Activated naive CD4-positive, alpha-beta T cell treated with Interleukin-2 at 50 U/mL for 16 hours (primary cell): ENCODE data around the gene FAM184A.

Experiments
- DNase-seq: peaks from one replicate; pipeline ENCODE4 v3.0.0-alpha.2; 2020

FAM184A gene

DNA sequence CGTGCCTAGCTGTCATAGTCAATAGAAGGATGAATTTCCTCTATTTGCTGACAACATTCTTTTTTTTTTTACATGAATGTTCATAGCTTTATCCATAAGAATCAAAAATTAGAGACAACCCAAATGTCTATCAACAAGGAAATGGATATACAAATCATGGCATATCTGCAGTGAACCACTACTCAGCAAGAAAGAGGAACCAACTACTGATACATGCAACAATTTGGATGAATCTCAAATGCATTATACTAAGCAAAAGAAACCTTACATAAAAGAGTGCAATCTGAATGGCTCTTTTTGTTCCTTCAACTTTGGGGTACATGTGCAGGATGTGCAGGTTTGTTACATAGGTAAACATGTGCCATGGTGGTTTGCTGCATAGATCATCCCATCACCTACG is 125.8 kb downstream of the FAM184A start:
- DNase-seq: no peak

DNA sequence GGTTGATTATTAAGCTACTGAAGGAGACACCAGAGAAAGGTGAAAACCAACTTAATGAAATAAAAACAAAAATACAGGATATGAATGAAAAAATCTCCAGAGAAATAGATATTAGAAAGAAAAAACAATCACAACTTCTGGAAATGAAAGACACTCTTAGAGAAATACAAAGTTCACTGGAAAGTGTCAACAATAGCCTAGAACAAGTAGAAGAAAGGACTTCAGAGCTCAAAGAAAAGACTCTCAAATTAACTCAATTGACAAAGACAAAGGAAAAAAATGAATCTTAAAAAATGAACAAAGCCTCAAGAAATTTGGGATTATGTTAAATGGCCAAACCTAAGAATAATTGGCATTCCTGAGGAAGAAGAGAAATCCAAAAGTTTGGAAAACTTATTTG is 133.2 kb downstream of the FAM184A start:
- DNase-seq: no peak

DNA sequence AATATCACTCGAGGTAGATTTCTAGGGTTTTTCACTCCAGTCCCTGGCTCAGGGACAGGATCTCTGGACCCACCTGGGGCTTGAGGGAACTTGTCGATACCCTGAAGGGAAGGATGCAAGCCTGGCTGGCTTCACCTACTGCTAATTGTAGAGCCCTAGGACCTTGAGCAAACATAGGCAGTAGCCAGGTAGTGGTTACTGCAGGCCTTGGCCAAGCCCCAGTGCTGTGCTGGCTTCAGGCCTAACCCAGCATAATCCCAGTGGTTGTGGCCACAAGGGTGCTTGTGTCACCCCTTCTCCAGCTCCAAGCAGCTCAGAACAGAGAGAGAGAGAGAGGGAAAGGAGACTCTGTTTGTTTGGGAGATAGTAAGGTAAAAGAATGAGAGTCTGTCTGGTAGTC is 137.7 kb downstream of the FAM184A start:
- no peak for DNase-seq

DNA sequence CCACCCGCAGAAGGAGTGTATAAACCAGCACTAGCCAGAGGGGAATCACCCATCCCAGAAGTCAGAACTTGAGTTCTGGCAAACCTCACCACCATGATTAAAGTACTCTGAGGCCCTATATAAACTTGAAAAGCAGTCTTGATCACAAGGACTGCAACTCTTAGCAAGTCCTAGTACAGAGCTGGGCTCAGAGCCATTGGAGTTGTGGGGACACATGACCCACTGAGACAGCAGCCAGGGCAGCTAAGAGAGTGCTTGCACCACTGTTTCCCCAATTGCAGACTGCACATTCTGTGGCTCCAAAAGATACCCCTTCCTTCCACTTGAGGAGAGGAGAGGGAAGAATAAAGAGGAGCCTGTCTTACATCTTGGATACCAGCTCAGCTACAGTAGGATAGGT is 138.8 kb downstream of the FAM184A start:
- no peak for DNase-seq

DNA sequence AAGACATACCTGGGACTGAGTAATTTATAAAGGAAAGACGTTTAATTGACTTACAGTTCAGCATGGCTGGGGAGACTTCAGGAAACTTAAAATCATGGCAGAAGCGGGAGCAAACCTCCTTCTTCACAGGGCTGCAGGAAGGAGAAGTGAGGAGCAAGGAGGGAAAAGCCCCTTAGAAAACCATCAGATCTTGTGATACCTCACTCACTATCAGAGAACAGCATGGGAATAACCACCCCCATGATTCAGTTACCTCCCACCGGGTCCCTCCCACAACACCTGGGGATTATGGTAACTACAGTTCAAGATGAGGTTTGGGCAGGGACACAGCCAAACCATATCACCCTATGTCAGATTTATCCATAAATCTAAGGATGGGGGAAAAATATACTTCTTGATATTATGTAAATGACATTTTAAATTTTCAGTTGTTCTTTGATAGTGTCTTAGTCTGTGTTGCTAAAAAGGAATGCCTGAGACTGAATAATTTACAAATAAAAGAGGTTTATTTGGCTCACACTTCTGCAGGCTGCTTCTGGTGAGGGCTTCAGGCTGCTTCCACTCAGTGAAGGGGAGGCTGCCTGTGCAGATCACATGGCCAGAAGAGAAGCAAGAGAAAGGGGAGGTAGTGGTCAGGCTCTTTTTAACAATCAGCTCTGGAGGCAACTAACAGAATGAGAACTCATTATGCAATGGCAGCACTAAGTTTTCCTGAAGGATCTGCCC is 142.3 kb downstream of the FAM184A start:
- no peak for DNase-seq

DNA sequence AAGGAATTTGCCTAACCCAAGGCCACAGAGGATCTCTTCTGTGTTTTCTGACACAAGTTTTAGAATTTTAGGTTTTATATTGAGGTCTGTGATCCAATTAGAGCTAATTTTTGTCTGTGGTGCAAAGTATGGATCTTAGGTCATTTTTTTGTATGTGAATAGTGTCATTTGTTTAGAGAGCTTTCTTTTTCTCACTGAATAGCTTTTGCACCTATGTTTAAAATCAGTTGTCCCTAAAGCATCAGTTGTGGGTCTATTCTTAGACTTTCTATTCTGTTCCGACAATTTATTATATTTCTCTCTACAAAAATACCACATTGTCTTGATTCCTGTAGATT is 143.2 kb downstream of the FAM184A start:
- no peak for DNase-seq

DNA sequence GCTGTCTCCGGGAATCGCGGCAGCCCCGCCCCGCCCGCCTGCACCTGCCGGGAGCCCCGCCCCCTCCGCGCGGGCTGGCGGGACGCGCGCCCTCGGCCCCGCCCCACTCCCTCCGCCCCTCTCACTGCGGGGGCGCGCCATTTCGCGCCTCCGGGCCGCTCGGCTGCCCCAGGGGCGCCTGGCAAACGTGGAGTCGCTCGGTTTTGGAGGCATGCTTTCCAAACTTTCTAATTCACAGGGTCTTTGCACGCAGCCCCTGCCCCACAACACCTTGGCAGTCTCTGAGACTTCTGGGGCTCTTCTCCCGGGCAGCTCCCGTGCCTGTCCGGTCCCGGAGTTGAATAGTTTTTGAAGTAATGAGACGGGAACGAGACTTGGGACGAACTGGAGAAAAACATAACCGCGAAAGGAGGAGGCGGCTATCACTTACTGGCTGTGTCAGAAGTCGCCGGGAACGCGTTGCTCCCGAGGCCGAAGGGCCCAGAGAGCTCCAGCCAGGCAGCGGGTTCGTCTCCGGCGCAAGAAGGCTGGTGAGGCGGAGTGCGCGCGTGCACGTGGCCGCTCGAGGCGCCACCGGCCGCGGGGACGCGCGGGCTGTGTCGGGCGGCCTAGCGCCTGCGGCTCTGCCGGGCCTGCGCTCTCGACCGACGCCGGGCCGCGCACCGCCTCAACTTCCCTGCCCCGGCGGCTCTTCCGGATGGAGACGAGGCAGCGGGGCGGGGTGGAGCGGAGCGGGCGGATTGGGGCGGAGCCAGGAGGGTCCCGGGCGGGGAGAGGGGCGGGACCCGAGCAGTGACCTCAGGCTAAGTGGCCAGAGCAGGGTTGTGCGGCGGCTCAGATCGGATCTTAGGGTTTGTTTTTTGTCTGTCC is 143.8 kb downstream of the FAM184A start, which contains the start of gene MCM9:
Gene MCM9 (minus strand): TSS at position 699 of the 870 bp plus-strand sequence. CDS start 3,436 bp downstream, outside the sequence.
- DNase-seq: peak; percentile 87

DNA sequence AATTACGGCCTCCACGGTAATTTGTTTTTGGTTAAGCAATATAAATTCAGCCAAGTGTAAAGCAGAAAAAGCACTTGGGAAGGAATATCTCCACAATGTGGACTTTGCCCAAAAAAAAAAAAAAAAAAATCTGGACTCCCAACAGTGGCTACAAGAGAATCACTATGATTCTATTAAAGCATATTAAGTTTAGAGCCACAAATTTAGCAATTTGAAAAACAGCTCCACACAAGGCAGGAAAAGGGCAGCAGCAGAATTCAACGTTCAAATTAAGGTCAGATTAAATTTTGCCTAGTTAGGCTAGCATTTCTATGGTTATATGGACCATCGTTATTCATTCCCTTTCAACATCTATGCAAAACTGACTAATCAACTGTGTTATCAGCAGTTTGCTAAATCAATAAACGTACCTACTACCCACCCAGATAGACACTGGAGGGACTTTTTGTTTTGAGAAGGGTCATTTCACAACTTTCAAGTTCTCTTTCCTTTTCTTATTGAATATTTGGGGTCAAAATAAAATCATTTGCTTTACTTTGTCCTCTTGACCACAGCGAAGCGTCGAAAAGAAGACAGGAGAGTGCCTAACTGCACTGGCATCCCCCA is 144.5 kb downstream of the FAM184A start:
- DNase-seq: no peak

DNA sequence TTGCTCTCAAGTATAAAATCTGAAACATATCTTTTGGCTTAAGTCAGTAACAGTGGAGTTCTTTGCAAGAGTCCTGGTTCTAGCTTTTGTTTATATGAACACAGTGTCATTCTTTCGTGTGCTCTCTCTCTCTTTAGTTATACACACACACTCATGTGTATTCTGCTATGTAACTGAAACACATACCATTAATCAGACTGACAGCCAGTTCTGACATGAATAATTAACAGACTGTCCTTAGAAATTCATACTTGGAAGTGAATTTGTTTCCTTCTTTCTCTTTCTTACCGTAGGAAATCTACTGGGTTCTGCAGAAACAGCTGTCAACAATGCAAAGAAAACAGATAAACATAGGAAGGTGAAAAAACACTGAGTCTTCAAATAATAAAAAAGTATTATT is 146.0 kb downstream of the FAM184A start:
- DNase-seq: no peak

DNA sequence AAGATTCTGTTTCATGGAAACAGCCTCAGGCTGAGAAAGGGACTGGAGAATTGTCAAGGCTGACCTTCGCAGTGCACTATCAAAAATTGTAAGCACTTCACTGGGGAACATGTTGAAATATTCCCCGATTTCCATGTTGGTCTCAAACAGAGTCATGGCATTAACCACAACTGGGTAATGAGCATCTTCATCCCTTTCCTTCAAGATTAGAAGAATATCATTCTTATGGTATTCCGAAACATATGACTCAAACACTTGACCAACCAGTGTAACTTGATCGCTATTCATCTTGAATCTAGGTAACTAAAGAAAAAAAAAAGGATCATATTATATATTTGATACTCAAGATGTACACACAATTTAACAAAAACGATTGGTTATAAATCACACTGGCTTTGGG is 147.0 kb downstream of the FAM184A start:
- no peak for DNase-seq

DNA sequence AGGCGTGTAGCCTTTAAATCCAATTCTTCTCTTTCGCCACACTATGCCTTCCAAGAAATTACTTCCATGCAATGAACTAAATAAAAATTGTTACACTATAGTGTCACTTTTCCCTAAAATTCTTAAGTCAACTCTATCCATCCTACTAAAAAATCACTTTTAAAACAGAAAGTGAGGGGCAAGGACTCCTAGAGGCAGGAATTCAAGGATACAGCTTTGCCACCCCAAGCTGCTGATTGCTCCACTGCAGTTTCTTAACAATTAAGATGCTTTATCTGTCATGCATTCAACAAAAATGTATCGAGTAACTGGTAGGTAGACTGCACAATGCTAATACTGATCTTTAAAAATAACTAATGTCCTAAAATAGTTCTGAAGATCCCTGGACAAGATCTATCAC is 147.8 kb downstream of the FAM184A start:
- DNase-seq: no peak

DNA sequence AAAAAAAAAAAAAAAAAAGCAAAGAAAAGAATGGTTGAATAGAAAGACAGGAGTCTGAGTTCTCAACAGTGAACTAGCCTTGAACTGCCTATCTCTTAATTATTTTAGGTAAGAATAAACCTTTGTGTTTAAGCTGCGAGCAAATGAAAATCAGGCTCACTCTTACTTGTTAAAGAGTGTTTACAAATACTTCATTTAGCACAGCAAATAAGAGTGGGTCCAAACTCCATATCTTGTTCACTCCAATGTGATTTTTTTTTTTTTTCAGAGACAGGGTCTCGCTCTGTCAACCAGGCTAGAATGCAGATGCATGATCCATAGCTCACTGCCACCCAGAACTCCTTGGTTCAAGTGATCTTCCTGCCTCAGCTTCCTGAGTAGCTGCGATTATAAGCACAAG is 155.4 kb downstream of the FAM184A start:
- no peak for DNase-seq

DNA sequence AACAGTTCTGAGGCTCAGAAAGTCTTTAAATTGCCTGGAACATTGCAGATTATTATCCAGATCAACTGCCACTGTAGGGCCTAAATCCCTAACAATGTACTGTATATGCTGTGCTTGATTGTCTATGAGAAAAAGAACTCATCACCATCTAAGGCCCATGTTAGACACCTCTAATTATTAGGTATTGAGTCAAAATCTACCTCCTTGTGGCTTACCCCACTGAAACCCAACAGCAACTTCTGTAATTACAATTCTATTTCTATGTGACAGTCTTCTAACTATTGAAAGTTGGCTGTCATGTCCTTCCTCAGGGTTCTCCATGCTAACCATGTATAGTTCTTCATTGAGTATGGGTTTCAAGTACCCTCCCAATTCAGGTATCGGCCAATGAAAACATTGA is 157.4 kb downstream of the FAM184A start:
- DNase-seq: no peak

DNA sequence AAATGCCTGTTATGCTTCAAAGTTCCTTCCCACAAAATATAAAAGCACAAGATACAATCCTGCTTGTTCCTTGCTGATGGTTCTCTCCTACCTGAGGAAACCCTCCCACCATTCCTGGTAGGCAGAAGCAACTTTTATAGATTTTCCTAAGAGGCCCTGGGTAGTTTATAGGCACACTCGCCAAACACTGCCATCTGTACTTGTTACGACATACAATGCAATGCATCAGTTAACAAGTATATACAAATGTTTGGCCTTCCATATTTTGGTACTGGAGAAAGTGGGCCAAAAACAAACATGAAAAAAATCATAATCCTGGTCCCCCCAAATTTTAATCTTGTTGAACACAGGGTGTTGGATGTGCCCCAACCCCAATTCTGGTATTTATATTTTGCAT is 160.1 kb downstream of the FAM184A start:
- DNase-seq: no peak

DNA sequence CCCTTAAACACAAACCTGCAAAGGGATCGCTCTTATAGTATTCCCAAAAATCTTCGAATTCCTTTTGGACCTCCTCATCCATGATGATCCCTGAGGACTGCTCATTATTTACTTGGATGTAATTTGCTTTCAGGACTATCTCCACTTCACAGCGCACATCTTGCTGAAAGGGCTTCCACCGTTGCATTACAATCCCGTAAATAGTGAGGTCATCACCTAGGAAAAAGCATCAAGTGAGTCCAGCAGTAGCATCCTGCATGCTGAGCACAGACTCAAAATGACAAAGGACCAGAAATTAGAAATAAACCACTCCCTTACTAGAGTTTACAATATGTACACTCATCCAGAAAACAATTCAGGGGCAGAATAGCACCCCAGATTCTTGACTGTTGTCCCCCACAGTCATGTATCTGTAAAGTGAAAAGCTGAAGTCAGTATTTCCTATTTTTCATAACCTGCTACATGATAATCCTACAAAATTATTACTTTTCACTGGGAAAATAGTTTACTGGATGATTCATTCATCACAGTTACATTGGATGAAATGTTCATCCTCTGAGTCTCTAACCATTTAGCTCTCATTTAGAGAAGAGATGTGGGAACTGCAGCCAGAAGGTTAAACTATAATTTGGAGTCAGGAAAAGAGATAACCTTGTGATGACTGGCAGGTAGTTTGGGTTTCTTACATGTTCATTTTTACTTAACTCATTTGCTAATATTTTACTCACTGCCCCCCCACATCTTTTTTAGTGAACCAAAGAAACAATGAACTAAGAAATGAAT is 160.7 kb downstream of the FAM184A start:
- DNase-seq: no peak

DNA sequence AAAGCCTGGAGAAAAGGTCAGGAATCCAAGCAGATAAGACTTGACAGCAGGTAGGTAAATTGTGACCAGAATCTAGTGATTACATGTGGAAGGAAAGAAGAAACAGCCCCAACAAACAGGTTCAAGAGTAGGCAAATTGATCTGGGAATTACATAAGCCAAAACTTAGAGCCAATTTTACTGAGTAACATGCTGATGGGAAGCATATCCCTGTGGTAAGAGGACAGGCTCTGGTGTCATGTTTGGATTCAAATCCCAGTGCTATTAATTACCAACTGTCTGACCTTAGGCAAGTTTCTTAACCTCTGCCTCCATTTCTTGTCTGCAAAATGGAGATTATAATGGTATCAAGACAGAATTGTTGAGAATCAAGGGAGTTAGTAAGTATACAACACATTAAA is 163.9 kb downstream of the FAM184A start:
- DNase-seq: no peak

DNA sequence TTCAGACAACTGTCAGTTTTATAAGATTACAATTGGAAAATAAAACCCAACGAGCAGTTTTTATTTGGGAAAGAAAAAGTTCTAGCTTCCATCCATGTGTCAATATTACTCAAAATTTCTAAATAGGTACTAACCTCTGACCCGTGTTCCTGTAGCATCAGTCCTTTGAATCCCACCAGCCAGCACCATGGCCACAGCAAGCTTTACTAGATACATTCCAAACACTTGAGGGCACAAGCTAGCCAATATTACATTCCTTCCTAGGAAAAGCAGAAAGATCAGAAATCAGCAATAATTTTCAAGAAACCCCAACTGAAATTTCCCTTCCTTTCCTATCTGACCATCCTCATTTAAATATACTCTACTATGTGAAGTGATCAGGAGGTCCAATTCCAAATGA is 165.3 kb downstream of the FAM184A start:
- DNase-seq: no peak

DNA sequence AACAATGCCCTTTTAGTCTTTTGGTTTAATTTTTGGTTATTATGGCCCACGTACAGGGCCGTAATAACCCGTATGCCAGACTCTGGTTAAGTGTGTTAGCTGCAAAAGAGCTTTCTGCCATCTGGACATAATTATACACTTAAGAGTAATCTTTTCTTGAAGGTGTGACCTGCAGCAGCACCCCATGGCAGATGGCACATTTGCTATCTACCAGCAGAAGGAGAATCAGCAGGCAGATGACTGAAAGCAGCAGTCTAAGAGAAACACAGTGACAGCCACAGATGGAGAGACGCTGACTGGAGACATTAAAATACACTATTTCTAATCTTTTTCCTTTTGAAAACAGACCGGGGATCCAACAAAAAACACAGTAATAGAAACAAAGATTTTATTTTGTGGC is 165.8 kb downstream of the FAM184A start:
- DNase-seq: no peak
